Esophagus squamous epithelium (tissue), 5 donors: ENCODE results near the gene SRSF10. TPM values are rescaled to one million over a fixed set of nuclear protein-coding genes. Genes with fewer than 3 reads are reported as not detected.
A peak's percentile ranks its signal among the peaks of the same experiment; 100 is the strongest.

Experiments used
- DNase-seq: peaks from one replicate; lab custom pipeline; 2025; lab: John Stamatoyannopoulos, UW
- H3K27ac ChIP-seq, 4 donors: fragments of 200-600 bp; sonication (generic); one replicate each; pipeline ENCODE4 v1.5.1; 2016 to 2019; ENCODE audit warnings: mild to moderate bottlenecking in 1 of 4
- H3K27me3 ChIP-seq, 4 donors: fragments of 200-600 bp; sonication (generic); 1 replicate in 3 of 4; 2 replicates in 1 of 4; pipeline versions ENCODE4 v1.5.1 to v1.6.0; 2017 to 2021; ENCODE audit warnings: antibody characterized with exemption in 1 of 4
- H3K36me3 ChIP-seq, 3 donors: fragments of 200-600 bp; sonication (generic); one replicate each; pipeline ENCODE4 v1.5.1; 2016 to 2019
- H3K4me1 ChIP-seq, 3 donors: fragments of 200-600 bp; sonication (generic); one replicate each; pipeline ENCODE4 v1.5.1; 2017 to 2019
- H3K4me3 ChIP-seq, 4 donors: fragments of 200-600 bp; sonication (generic); 1 replicate in 3 of 4; 2 replicates in 1 of 4; pipeline ENCODE4 v1.5.1; 2016 to 2019; ENCODE audit warnings: mild to moderate bottlenecking in 2 of 4, moderate library complexity in 1 of 4
- H3K9me3 ChIP-seq, 3 donors: fragments of 200-600 bp; sonication (generic); one replicate each; pipeline ENCODE4 v1.5.1; 2016 to 2019
- POLR2A ChIP-seq, 4 donors: fragments of 450-650 bp; IDR thresholded peaks; one replicate each; pipeline ENCODE4 v1.6.1; 2017; ENCODE audit warnings: antibody characterized with exemption in 4 of 4, mild to moderate bottlenecking in 4 of 4, moderate library complexity in 3 of 4
- WGBS, 2 donors: methylation state at CpG; one replicate each; pipeline ENCODE4 v1.1.5; 2018; 5-methylcytosine and 5-hydroxymethylcytosine counted together
- intact Hi-C: fragments of 100-400 bp; cut with DNase I; formaldehyde crosslinking; loops from one replicate; pipeline ENCODE4 v1.15.0; 2022
- total RNA-seq, 4 donors: library from RNA; depleted of rRNA; stranded (reverse); fragments of >200 nt; gene quantifications; one replicate each; pipeline ENCODE4 v1.1.0, GENCODE V29; 2016
- TF ChIP-seq, protein P1 (sequence below), 6 experiments: fragments of 450-650 bp in 4 of 6; fragments of 200-600 bp in 2 of 6; sonication (generic) in 2 of 6; IDR thresholded peaks; one replicate each; pipeline ENCODE4 v1.5.1; 2016 to 2019; ENCODE audit warnings: antibody characterized with exemption in 6 of 6, mild to moderate bottlenecking in 4 of 6, moderate library complexity in 4 of 6
- donor health status: DM: yes; HTN: yes; CAD: no.

The SRSF10 gene
- total RNA-seq, 4 donors from 2014 or later, result 45.1 to 96.1 (median 67.1) TPM

DNA sequence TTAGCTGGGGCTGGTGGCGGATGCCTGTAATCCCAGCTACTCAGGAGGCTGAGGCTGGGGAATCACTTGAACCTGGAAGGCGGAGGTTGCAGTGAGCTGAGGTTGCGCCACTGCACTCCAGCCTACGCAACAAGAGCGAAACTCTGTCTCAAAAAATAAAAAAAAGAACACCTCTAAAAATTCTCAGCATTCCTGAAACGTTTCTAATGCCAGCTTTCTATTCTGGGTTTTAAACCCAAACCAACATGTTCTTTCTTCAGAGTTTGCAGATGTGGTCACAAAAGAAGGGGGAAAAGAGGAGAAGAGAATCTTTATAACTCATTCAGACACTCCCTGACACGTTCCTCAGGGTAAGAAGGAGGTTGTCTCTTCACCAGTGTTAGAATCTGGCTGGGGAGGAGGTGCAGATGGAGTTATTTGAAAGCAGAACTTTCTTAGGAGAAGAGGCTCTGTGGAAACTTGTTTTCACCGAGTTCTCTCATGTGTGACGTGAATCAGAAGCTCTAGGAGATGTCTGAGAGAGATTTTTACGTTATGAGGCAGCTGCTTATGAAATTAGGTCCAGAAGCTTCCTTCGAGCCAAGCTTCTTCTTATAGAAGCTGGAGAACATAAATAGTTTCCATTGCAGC, 49.2 kb downstream of the SRSF10 start:
- intact Hi-C loops, result no loop called here
- DNase-seq, result no peak
- no peaks in the 10 kb centered on the region for H3K9me3 ChIP-seq
- H3K4me1 ChIP-seq, result peaks cover 0 to 12% (median 0%) of the 10 kb centered on the region in 3 donors
- no peaks in the 10 kb centered on the region for H3K27me3 ChIP-seq
- WGBS, 2 donors, result 30 to 42% methylated on average over 11 of the region's 11 CpGs
- no peak overlapping the region for H3K4me3 ChIP-seq
- TF ChIP-seq, protein P1, sequence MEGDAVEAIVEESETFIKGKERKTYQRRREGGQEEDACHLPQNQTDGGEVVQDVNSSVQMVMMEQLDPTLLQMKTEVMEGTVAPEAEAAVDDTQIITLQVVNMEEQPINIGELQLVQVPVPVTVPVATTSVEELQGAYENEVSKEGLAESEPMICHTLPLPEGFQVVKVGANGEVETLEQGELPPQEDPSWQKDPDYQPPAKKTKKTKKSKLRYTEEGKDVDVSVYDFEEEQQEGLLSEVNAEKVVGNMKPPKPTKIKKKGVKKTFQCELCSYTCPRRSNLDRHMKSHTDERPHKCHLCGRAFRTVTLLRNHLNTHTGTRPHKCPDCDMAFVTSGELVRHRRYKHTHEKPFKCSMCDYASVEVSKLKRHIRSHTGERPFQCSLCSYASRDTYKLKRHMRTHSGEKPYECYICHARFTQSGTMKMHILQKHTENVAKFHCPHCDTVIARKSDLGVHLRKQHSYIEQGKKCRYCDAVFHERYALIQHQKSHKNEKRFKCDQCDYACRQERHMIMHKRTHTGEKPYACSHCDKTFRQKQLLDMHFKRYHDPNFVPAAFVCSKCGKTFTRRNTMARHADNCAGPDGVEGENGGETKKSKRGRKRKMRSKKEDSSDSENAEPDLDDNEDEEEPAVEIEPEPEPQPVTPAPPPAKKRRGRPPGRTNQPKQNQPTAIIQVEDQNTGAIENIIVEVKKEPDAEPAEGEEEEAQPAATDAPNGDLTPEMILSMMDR (IDR thresholded peaks at IDR 0.05), result no peak
- no peaks in the 10 kb centered on the region for H3K36me3 ChIP-seq
- H3K27ac ChIP-seq, result peak overlapping the region in 1 of 4 donors; percentile 42

DNA sequence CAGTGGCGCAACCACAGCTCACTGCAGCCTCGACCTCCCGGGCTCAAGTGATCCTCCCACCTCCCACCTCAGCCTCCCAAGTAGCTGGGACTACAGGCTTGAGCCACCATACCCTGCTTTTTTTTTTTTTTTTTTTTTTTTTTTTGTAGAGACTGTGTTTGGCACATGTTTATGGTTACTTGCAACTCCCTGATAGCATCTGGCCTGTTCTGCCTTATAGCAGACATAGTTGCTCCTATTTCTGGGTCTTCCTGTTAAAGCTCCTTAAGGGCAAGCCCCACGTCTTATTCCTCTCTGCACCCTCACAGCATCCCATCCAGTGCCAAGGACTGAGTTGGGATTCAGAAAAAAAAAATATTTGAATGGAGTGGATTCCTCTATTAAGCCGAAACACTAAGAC, 49.9 kb downstream of the SRSF10 start:
- H3K4me1 ChIP-seq, result peaks cover 0 to 12% (median 0%) of the 10 kb centered on the region in 3 donors
- no peaks in the 10 kb centered on the region for H3K9me3 ChIP-seq
- H3K27ac ChIP-seq, result no peak overlapping the region
- no peaks in the 10 kb centered on the region for H3K36me3 ChIP-seq
- no peak overlapping the region for H3K4me3 ChIP-seq
- no peaks in the 10 kb centered on the region for H3K27me3 ChIP-seq
- 84 to 100% methylated on average over 3 to 5 of the region's 5 CpGs for WGBS, 2 donors
- TF ChIP-seq POLR2A (IDR thresholded peaks at IDR 0.05), result no peak
- TF ChIP-seq, protein P1 (IDR thresholded peaks at IDR 0.05), result no peak
- no peak for DNase-seq
- intact Hi-C loops, result no loop called here

DNA sequence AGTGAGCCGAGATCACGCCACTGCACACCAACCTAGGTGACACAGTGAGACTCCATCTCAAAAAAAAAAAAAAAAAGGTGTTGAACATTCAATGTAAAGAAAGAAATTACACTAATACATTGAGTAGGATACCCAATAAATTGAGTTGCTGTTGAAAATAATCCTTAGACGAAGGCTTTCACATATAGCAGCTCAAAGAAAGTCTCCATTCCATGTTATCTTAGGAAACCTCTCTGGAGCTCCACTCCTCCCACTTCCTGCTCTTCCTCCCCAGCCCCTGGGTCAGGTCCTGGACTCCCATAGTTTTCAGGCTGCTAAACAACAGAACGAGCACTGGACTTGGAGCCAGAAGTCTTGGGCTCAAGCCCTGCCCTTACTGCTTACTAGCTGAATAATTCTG, 51.3 kb downstream of the SRSF10 start:
- TF ChIP-seq, protein P1 (IDR thresholded peaks at IDR 0.05), result no peak
- no peak for TF ChIP-seq POLR2A (IDR thresholded peaks at IDR 0.05)
- 66 to 89% methylated on average over 2 to 4 of the region's 4 CpGs for whole genome bisulfite sequencing, 2 donors
- DNase-seq, result no peak
- Histone ChIP-seq H3K36me3 (no peaks in the 10 kb centered on the region), H3K27me3 (no peaks in the 10 kb centered on the region), H3K27ac (no peak overlapping the region), H3K9me3 (no peaks in the 10 kb centered on the region), H3K4me3 (no peak overlapping the region), H3K4me1 (peaks cover 0 to 12% (median 0%) of the 10 kb centered on the region in 3 donors)
- intact Hi-C loops, result no loop called here

DNA sequence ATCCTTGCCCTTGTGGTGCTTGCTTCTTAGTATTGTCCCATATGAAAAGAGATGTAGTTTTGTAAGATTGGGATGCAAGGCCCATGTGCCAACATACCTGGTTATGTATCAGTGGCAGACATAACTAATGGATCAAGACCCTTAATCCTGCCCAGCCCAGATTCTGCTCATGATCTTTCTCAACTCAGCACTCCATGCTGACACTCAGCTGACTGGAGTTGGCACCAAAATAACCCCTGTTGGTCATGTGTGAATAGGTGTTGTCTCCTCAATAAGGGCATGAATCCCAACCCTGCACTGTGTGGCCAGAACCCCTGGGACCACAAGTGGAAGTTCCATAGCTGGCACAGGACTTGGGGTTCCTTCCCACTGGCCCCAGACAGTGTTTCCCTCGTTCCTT, 53.0 kb downstream of the SRSF10 start:
- WGBS, 2 donors, result no CpG with 5 or more reads among the region's 1 CpG
- intact Hi-C loops, result no loop called here
- TF ChIP-seq POLR2A (IDR thresholded peaks at IDR 0.05), result no peak
- TF ChIP-seq, protein P1 (IDR thresholded peaks at IDR 0.05), result no peak
- peaks cover 0 to 12% (median 0%) of the 10 kb centered on the region in 3 donors for H3K4me1 ChIP-seq
- H3K9me3 ChIP-seq, result no peaks in the 10 kb centered on the region
- H3K36me3 ChIP-seq, result no peaks in the 10 kb centered on the region
- no peaks in the 10 kb centered on the region for H3K27me3 ChIP-seq
- DNase-seq, result no peak
- H3K4me3 ChIP-seq, result no peak overlapping the region
- no peak overlapping the region for H3K27ac ChIP-seq

DNA sequence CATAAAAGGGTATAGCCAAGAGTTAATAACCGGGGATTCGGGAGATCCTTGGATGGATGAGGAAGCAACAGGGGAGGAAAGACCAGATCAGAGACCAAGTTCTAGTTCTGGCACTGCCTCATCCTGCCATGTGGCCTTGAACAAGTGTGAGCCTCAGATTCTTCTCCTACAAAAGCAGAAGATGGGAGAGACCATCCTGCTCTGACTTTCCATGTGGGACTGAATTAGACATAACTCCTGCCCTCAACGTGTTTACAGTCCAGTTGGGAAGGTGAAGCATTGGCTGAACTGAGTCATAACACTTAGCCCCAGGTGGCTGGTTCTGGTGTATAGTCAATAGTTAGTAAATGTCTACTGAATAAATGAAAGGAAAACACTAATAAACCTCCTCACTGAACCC, 54.8 kb downstream of the SRSF10 start:
- TF ChIP-seq, protein P1 (IDR thresholded peaks at IDR 0.05), result no peak
- TF ChIP-seq POLR2A (IDR thresholded peaks at IDR 0.05), result no peak
- intact Hi-C loops, result no loop called here
- Histone ChIP-seq H3K27ac (no peak overlapping the region), H3K27me3 (no peaks in the 10 kb centered on the region), H3K9me3 (no peaks in the 10 kb centered on the region), H3K4me1 (peaks cover 0 to 7% (median 0%) of the 10 kb centered on the region in 3 donors), H3K4me3 (no peak overlapping the region), H3K36me3 (no peaks in the 10 kb centered on the region)
- WGBS, 2 donors, result 84% methylated on average over 3 of the region's 3 CpGs
- no peak for DNase-seq
